GM23248 (cell line): ENCODE data around the gene PCA3. TPM values are rescaled to one million over a fixed set of nuclear protein-coding genes. Genes with fewer than 3 reads are reported as not detected.

Experiments used
- DNase-seq: peaks from one replicate; pipeline ENCODE4 v3.0.0-alpha.2; 2015
- H2AFZ ChIP-seq: fragments of 200-600 bp; sonication (generic); 2 replicates; pipeline ENCODE4 v1.6.1; 2016; ENCODE audit warnings: antibody characterized with exemption
- H3F3A ChIP-seq: fragments of 200-600 bp; sonication (generic); 2 replicates; pipeline ENCODE4 v1.6.1; 2016; ENCODE audit warnings: mild to moderate bottlenecking, antibody characterized with exemption, mixed run types; ENCODE audit not compliant: insufficient read depth
- H3K27ac ChIP-seq: fragments of 200-600 bp; sonication (generic); 2 replicates; pipeline ENCODE4 v1.5.1; 2016; ENCODE audit warnings: mild to moderate bottlenecking
- H3K27me3 ChIP-seq: fragments of 200-600 bp; sonication (generic); replicated peaks from 2 replicates; pipeline ENCODE4 v1.6.1; 2016; ENCODE audit warnings: mild to moderate bottlenecking; ENCODE audit not compliant: insufficient read depth
- H3K36me3 ChIP-seq: fragments of 200-600 bp; sonication (generic); 2 replicates; pipeline ENCODE4 v1.6.1; 2016; ENCODE audit warnings: low read depth, mild to moderate bottlenecking
- H3K4me1 ChIP-seq: fragments of 200-600 bp; sonication (generic); 2 replicates; pipeline ENCODE4 v1.6.1; 2016; ENCODE audit warnings: mild to moderate bottlenecking; ENCODE audit not compliant: insufficient read depth
- H3K4me2 ChIP-seq: fragments of 200-600 bp; sonication (generic); one replicate; pipeline ENCODE4 v1.6.1; 2016; ENCODE audit warnings: mild to moderate bottlenecking; ENCODE audit not compliant: unreplicated experiment
- H3K4me3 ChIP-seq: fragments of 200-600 bp; sonication (generic); 2 replicates; pipeline ENCODE4 v1.5.1; 2016; ENCODE audit warnings: mild to moderate bottlenecking
- H3K79me2 ChIP-seq: fragments of 200-600 bp; sonication (generic); 2 replicates; pipeline ENCODE4 v1.6.1; 2016; ENCODE audit warnings: mild to moderate bottlenecking; ENCODE audit not compliant: insufficient read depth
- H3K9ac ChIP-seq: fragments of 200-600 bp; sonication (generic); 2 replicates; pipeline ENCODE4 v1.6.1; 2016; ENCODE audit warnings: mild to moderate bottlenecking
- H3K9me2 ChIP-seq: fragments of 200-600 bp; sonication (generic); 2 replicates; pipeline ENCODE4 v1.6.1; 2016; ENCODE audit warnings: mixed run types, mild to moderate bottlenecking, moderate library complexity; ENCODE audit not compliant: insufficient read depth
- H3K9me3 ChIP-seq: fragments of 200-600 bp; sonication (generic); one replicate; pipeline ENCODE4 v1.6.1; 2017; ENCODE audit warnings: low read depth
- H4K20me1 ChIP-seq: fragments of 200-600 bp; sonication (generic); 2 replicates; pipeline ENCODE4 v1.6.0; 2016; ENCODE audit not compliant: insufficient read depth
- EZH2 ChIP-seq: fragments of 200-600 bp; sonication (generic); IDR thresholded peaks from 2 replicates; pipeline ENCODE4 v1.6.1; 2018; ENCODE audit warnings: antibody characterized with exemption, mild to moderate bottlenecking; ENCODE audit not compliant: insufficient read depth, poor library complexity, severe bottlenecking
- EZH2phosphoT487 ChIP-seq: fragments of 200-600 bp; sonication (generic); IDR thresholded peaks from 2 replicates; pipeline ENCODE4 v1.6.1; 2018; ENCODE audit warnings: antibody characterized with exemption, moderate library complexity, mild to moderate bottlenecking, low read depth; ENCODE audit not compliant: insufficient read depth
- WGBS, 2 experiments: methylation state at CpG; one replicate each; pipeline ENCODE4 v1.1.6; 2015 to 2017; ENCODE audit warnings: low lambda C conversion rate in 2 of 2, low coverage in 1 of 2; ENCODE audit errors: missing lambda C conversion rate in 2 of 2; 5-methylcytosine and 5-hydroxymethylcytosine counted together
- in situ Hi-C: fragments of 300-500 bp; cut with MboI; formaldehyde crosslinking; loops from 2 replicates; pipeline ENCODE4 v1.15.0; 2020
- polyA plus RNA-seq: library from polyadenylated mRNA; unstranded; fragments of >200 nt; fragmentation: Nextera tagmentation; extraction: Ambion mirVana; gene quantifications from 2 replicates; pipeline ENCODE4 v1.2.1, GENCODE V29; 2016
- total RNA-seq: library from RNA; depleted of rRNA; stranded (reverse); fragments of >200 nt; shearing (Covaris generic); gene quantifications from 2 replicates; pipeline ENCODE4 v1.2.3, GENCODE V29; 2014

The PCA3 gene
- total and polyA plus RNA-seq, 2 experiments from 2014 or later, result not detected

- no peaks in the 10 kb centered on the region for H3K36me3 ChIP-seq
- H3K4me2 ChIP-seq, result no peak overlapping the region
- no peak overlapping the region for H3K27ac ChIP-seq
- H3K9me3 ChIP-seq, result no peaks in the 10 kb centered on the region
- no peak for TF ChIP-seq EZH2phosphoT487
- no peak for TF ChIP-seq EZH2
- WGBS, 2 experiments, result 50 to 56% methylated on average over 2 of the region's 2 CpGs
- H3K79me2 ChIP-seq, result no peaks in the 10 kb centered on the region
- no peaks in the 10 kb centered on the region for H3F3A ChIP-seq
- H3K9ac ChIP-seq, result no peak overlapping the region
- H2AFZ ChIP-seq, result no peak overlapping the region
- no peaks in the 10 kb centered on the region for H3K4me1 ChIP-seq
- no peak overlapping the region for H3K4me3 ChIP-seq
- in situ Hi-C loops, result loop anchor here (25.0 kb wide), 1 partner anchor 189 kb away; no protein-coding TSS in a partner anchor
- H4K20me1 ChIP-seq, result no peaks in the 10 kb centered on the region
- peaks cover 6% of the 10 kb centered on the region; the same call in 1 of the 2 replicates for H3K27me3 ChIP-seq
- no peak for DNase-seq
- no peaks in the 10 kb centered on the region for H3K9me2 ChIP-seq
Measured at GRCh38 chr9:76798527-76798926, 34.3 kb downstream of the PCA3 start.

GRCh38 chr9:76799473-76799872, 35.2 kb downstream of the PCA3 start:
- Histone ChIP-seq H3F3A (no peaks in the 10 kb centered on the region), H3K36me3 (no peaks in the 10 kb centered on the region), H3K27me3 (peaks cover 6% of the 10 kb centered on the region; the same call in 1 of the 2 replicates), H3K4me2 (no peak overlapping the region), H3K4me1 (no peaks in the 10 kb centered on the region), H4K20me1 (no peaks in the 10 kb centered on the region), H3K4me3 (no peak overlapping the region), H3K79me2 (no peaks in the 10 kb centered on the region), H2AFZ (no peak overlapping the region), H3K9ac (no peak overlapping the region), H3K9me2 (no peaks in the 10 kb centered on the region), H3K9me3 (no peaks in the 10 kb centered on the region), H3K27ac (no peak overlapping the region)
- 67 to 80% methylated on average over 1 of the region's 1 CpG for WGBS, 2 experiments
- no peak for DNase-seq
- TF ChIP-seq EZH2 (no peak), EZH2phosphoT487 (no peak)
- in situ Hi-C loops, result loop anchor here (25.0 kb wide), 1 partner anchor 188 kb away; no protein-coding TSS in a partner anchor

- H3K79me2 ChIP-seq, result no peaks in the 10 kb centered on the region
- 44 to 46% methylated on average over 1 of the region's 1 CpG for WGBS, 2 experiments
- no peak overlapping the region for H2AFZ ChIP-seq
- H3K4me3 ChIP-seq, result no peak overlapping the region
- peaks cover 6% of the 10 kb centered on the region; the same call in 1 of the 2 replicates for H3K27me3 ChIP-seq
- DNase-seq, result no peak
- H3K9ac ChIP-seq, result no peak overlapping the region
- TF ChIP-seq EZH2phosphoT487 (no peak), EZH2 (no peak)
- H3F3A ChIP-seq, result no peaks in the 10 kb centered on the region
- in situ Hi-C loops, result no loop called here
- H4K20me1 ChIP-seq, result no peaks in the 10 kb centered on the region
- H3K4me2 ChIP-seq, result no peak overlapping the region
- H3K27ac ChIP-seq, result no peak overlapping the region
- H3K9me3 ChIP-seq, result no peaks in the 10 kb centered on the region
- no peaks in the 10 kb centered on the region for H3K9me2 ChIP-seq
- no peaks in the 10 kb centered on the region for H3K4me1 ChIP-seq
- H3K36me3 ChIP-seq, result no peaks in the 10 kb centered on the region
Measured at GRCh38 chr9:76800901-76801300, 36.7 kb downstream of the PCA3 start.

GRCh38 chr9:76803083-76803482, 38.8 kb downstream of the PCA3 start:
- no peak overlapping the region for H3K4me3 ChIP-seq
- 72 to 76% methylated on average over 2 of the region's 2 CpGs for WGBS, 2 experiments
- no peak overlapping the region for H3K9ac ChIP-seq
- H3K4me2 ChIP-seq, result no peak overlapping the region
- H2AFZ ChIP-seq, result no peak overlapping the region
- no peaks in the 10 kb centered on the region for H3K9me3 ChIP-seq
- in situ Hi-C loops, result no loop called here
- H3K27me3 ChIP-seq, result peaks cover 6% of the 10 kb centered on the region; the same call in 1 of the 2 replicates
- DNase-seq, result no peak
- H3K79me2 ChIP-seq, result no peaks in the 10 kb centered on the region
- no peaks in the 10 kb centered on the region for H3F3A ChIP-seq
- TF ChIP-seq EZH2 (no peak), EZH2phosphoT487 (no peak)
- H3K36me3 ChIP-seq, result no peaks in the 10 kb centered on the region
- H4K20me1 ChIP-seq, result no peaks in the 10 kb centered on the region
- H3K4me1 ChIP-seq, result no peaks in the 10 kb centered on the region
- H3K9me2 ChIP-seq, result no peaks in the 10 kb centered on the region
- no peak overlapping the region for H3K27ac ChIP-seq

GRCh38 chr9:76803762-76804161, 39.5 kb downstream of the PCA3 start:
- 79 to 81% methylated on average over 7 of the region's 7 CpGs for WGBS, 2 experiments
- H3K9ac ChIP-seq, result no peak overlapping the region
- in situ Hi-C loops, result no loop called here

More at GRCh38 chr9:76803762-76804161, 39.5 kb downstream of the PCA3 start:
- H3K27ac ChIP-seq, result no peak overlapping the region
- no peak for TF ChIP-seq EZH2phosphoT487
- no peak for TF ChIP-seq EZH2
- no peaks in the 10 kb centered on the region for H3K9me2 ChIP-seq
- H3K9me3 ChIP-seq, result no peaks in the 10 kb centered on the region
- H3K4me3 ChIP-seq, result no peak overlapping the region
- no peaks in the 10 kb centered on the region for H3K36me3 ChIP-seq
- H3F3A ChIP-seq, result no peaks in the 10 kb centered on the region
- H3K4me2 ChIP-seq, result no peak overlapping the region
- H3K27me3 ChIP-seq, result peaks cover 6% of the 10 kb centered on the region; the same call in 1 of the 2 replicates
- no peaks in the 10 kb centered on the region for H3K79me2 ChIP-seq
- no peak overlapping the region for H2AFZ ChIP-seq
- no peaks in the 10 kb centered on the region for H3K4me1 ChIP-seq
- no peak for DNase-seq
- no peaks in the 10 kb centered on the region for H4K20me1 ChIP-seq
